Neuronal stem cell (in vitro differentiated cells): ENCODE data around the gene USP13.

Source experiments
- DNase-seq: peaks from one replicate; pipeline ENCODE4 v3.0.0-alpha.2; 2013; ENCODE audit warnings: low spot score
- H2AFZ ChIP-seq: one replicate; pipeline ENCODE4 v1.6.1; 2013; ENCODE audit warnings: mild to moderate bottlenecking, low read length, inconsistent platforms
- H2AK5ac ChIP-seq: 2 replicates; pipeline ENCODE4 v1.6.1; 2013; ENCODE audit warnings: low read depth, mild to moderate bottlenecking, inconsistent platforms, low read length, moderate library complexity, mixed read lengths
- H2BK120ac ChIP-seq: 2 replicates; pipeline ENCODE4 v1.6.1; 2013; ENCODE audit warnings: low read depth, mild to moderate bottlenecking, inconsistent platforms, low read length, moderate library complexity, mixed read lengths
- H2BK12ac ChIP-seq: one replicate; pipeline ENCODE4 v1.6.1; 2013; ENCODE audit warnings: low read length, inconsistent platforms
- H2BK15ac ChIP-seq: 2 replicates; pipeline ENCODE4 v1.6.1; 2013; ENCODE audit warnings: mild to moderate bottlenecking, low read length, inconsistent platforms, mixed read lengths
- H2BK5ac ChIP-seq: one replicate; pipeline ENCODE4 v1.6.1; 2013; ENCODE audit warnings: inconsistent platforms, mild to moderate bottlenecking, low read length, moderate library complexity
- H3K14ac ChIP-seq: one replicate; pipeline ENCODE4 v1.6.1; 2013; ENCODE audit warnings: low read length, inconsistent platforms
- H3K18ac ChIP-seq: 2 replicates; pipeline ENCODE4 v1.6.1; 2013; ENCODE audit warnings: low read length, inconsistent platforms
- H3K23ac ChIP-seq: 2 replicates; pipeline ENCODE4 v1.6.1; 2013; ENCODE audit warnings: low read depth, mild to moderate bottlenecking, mixed read lengths, low read length, inconsistent platforms; ENCODE audit not compliant: poor library complexity
- H3K27ac ChIP-seq: replicated peaks from 3 replicates; pipeline ENCODE4 v1.5.1; 2013; ENCODE audit warnings: low read length, inconsistent platforms
- H3K27me3 ChIP-seq, 3 experiments: 2 replicates each; pipeline ENCODE4 v1.6.1; 2013; ENCODE audit warnings: low read length in 3 of 3, mild to moderate bottlenecking in 2 of 3, inconsistent platforms in 1 of 3, low read depth in 1 of 3, mixed read lengths in 1 of 3, moderate library complexity in 1 of 3; ENCODE audit not compliant: control insufficient read depth in 3 of 3, insufficient read depth in 3 of 3
- H3K36me3 ChIP-seq, 2 donors: replicated peaks in 1 of 2; 2 replicates each; pipeline ENCODE4 v1.6.1; 2013; ENCODE audit warnings: low read length in 2 of 2; ENCODE audit not compliant: control insufficient read depth in 2 of 2, insufficient read depth in 2 of 2
- H3K4ac ChIP-seq: 2 replicates; pipeline ENCODE4 v1.6.1; 2013; ENCODE audit warnings: inconsistent platforms, mild to moderate bottlenecking, low read length, moderate library complexity
- H3K4me1 ChIP-seq, 2 donors: 1 replicate in 1 of 2; 2 replicates in 1 of 2; pipeline ENCODE4 v1.6.1; 2013; ENCODE audit warnings: low read length in 2 of 2, low read depth in 1 of 2; ENCODE audit not compliant: control insufficient read depth in 2 of 2, insufficient read depth in 1 of 2
- H3K4me2 ChIP-seq: one replicate; pipeline ENCODE4 v1.6.1; 2013; ENCODE audit warnings: mild to moderate bottlenecking, low read length, inconsistent platforms; ENCODE audit not compliant: insufficient read depth, poor library complexity, severe bottlenecking
- H3K4me3 ChIP-seq, 2 donors: 2 replicates each; pipeline ENCODE4 v1.5.1; 2013; ENCODE audit warnings: low read length in 2 of 2, mild to moderate bottlenecking in 2 of 2, inconsistent platforms in 1 of 2, moderate library complexity in 1 of 2
- H3K79me1 ChIP-seq: one replicate; pipeline ENCODE4 v1.6.1; 2013; ENCODE audit warnings: low read depth, mild to moderate bottlenecking, inconsistent platforms, low read length, moderate library complexity
- H3K9ac ChIP-seq: one replicate; pipeline ENCODE4 v1.6.1; 2013; ENCODE audit warnings: mild to moderate bottlenecking, low read depth, low read length, inconsistent platforms; ENCODE audit not compliant: poor library complexity
- H3K9me3 ChIP-seq, 2 donors: replicated peaks in 1 of 2; 2 replicates each; pipeline versions ENCODE3 to v1.6.1; 2013; ENCODE audit warnings: low read length in 2 of 2, mild to moderate bottlenecking in 2 of 2, inconsistent platforms in 1 of 2, low read depth in 1 of 2, mixed read lengths in 1 of 2, moderate library complexity in 1 of 2; ENCODE audit not compliant: control insufficient read depth in 2 of 2, insufficient read depth in 1 of 2
- H4K8ac ChIP-seq: one replicate; pipeline ENCODE4 v1.6.1; 2013; ENCODE audit warnings: low read depth, mild to moderate bottlenecking, inconsistent platforms, low read length, moderate library complexity
- H4K91ac ChIP-seq: one replicate; pipeline ENCODE4 v1.6.1; 2013; ENCODE audit warnings: low read length, low read depth, mild to moderate bottlenecking, inconsistent platforms; ENCODE audit not compliant: poor library complexity
- WGBS, 2 donors: extraction: QIAGEN DNeasy Blood & Tissue Kit; methylation state at CpG; one replicate each; pipeline ENCODE4 v1.1.7; 2013; ENCODE audit warnings: missing lambda C conversion rate in 2 of 2, mixed read lengths in 1 of 2; ENCODE audit not compliant: insufficient read length in 2 of 2, insufficient replicate concordance in 1 of 2; ENCODE audit errors: extremely low coverage in 2 of 2; 5-methylcytosine and 5-hydroxymethylcytosine counted together

Gene USP13

DNA sequence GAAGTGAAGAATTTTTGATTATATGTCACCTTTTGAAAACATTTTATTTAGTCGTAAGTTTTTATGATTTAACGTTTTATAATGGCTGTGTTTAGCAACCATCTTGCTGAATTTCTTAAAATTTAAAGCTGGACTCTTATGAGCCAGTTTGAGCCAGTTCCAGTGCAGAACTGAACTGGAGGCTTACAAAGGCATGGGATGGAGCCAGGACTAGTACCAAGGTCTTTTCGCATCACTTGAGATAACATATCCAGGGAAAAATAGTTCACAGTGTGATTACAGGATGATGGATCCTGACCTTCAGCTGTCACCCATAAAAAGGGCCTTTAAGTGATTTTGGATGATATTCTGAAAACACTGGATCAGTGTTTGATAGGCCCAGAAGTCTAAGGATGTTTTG is 51.0 kb downstream of the USP13 start:
- no peak overlapping the region for H3K4me3 ChIP-seq
- H2AFZ ChIP-seq, result no peak overlapping the region
- no peak overlapping the region for H2AK5ac ChIP-seq
- peaks cover 1% of the 10 kb centered on the region for H3K79me1 ChIP-seq
- peaks cover 5 to 67% of the 10 kb centered on the region in 2 donors for H3K36me3 ChIP-seq
- no peak overlapping the region for H4K8ac ChIP-seq
- H2BK5ac ChIP-seq, result no peak overlapping the region
- no peak overlapping the region for H3K4ac ChIP-seq
- H3K27me3 ChIP-seq, result no peaks in the 10 kb centered on the region
- H3K18ac ChIP-seq, result no peak overlapping the region
- H3K23ac ChIP-seq, result no peak overlapping the region
- 100% methylated on average over 2 of the region's 3 CpGs; no CpG with 5 or more reads in 1 of the 2 donors for WGBS, 2 donors
- H2BK12ac ChIP-seq, result no peak overlapping the region
- H4K91ac ChIP-seq, result no peak overlapping the region
- no peak overlapping the region for H2BK15ac ChIP-seq
- no peak for DNase-seq
- H3K14ac ChIP-seq, result no peak overlapping the region
- H3K27ac ChIP-seq, result no peak overlapping the region
- H2BK120ac ChIP-seq, result no peak overlapping the region
- H3K4me2 ChIP-seq, result no peak overlapping the region
- H3K9ac ChIP-seq, result no peak overlapping the region
- H3K4me1 ChIP-seq, result peaks cover 0 to 9% of the 10 kb centered on the region in 2 donors
- no peaks in the 10 kb centered on the region for H3K9me3 ChIP-seq

DNA sequence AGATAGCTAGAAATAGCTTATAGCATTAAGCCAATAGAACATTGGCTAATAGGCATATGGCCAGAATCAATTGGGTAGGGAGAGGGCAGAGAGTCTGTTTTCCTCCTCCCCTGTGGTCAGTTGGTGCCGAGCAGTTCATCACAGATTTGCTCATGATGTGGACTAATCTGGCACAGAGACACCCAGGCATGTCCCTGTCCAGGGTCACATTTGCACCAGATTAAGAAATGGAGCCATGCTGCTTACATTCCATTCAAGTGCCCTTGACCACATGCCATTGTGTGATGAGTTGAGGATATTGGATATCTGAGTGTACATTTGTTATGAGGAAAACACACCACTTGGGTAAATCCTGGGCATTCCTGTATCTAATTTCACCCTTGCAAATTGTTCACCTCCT is 53.4 kb downstream of the USP13 start:
- Histone ChIP-seq H4K8ac (no peak overlapping the region), H2AK5ac (no peak overlapping the region), H3K9me3 (no peaks in the 10 kb centered on the region), H3K14ac (no peak overlapping the region), H3K36me3 (peaks cover 6 to 80% of the 10 kb centered on the region in 2 donors), H2BK12ac (no peak overlapping the region), H3K18ac (no peak overlapping the region), H3K4ac (no peak overlapping the region), H3K27me3 (no peaks in the 10 kb centered on the region), H2AFZ (no peak overlapping the region), H3K79me1 (peaks cover 1% of the 10 kb centered on the region), H3K23ac (no peak overlapping the region), H3K27ac (no peak overlapping the region), H3K9ac (no peak overlapping the region), H2BK120ac (no peak overlapping the region), H2BK5ac (no peak overlapping the region), H4K91ac (no peak overlapping the region), H3K4me2 (no peak overlapping the region), H3K4me3 (no peak overlapping the region), H2BK15ac (no peak overlapping the region), H3K4me1 (peaks cover 0 to 9% of the 10 kb centered on the region in 2 donors)
- DNase-seq, result no peak
- no CpG with 5 or more reads among the region's 1 CpG for WGBS, 2 donors

DNA sequence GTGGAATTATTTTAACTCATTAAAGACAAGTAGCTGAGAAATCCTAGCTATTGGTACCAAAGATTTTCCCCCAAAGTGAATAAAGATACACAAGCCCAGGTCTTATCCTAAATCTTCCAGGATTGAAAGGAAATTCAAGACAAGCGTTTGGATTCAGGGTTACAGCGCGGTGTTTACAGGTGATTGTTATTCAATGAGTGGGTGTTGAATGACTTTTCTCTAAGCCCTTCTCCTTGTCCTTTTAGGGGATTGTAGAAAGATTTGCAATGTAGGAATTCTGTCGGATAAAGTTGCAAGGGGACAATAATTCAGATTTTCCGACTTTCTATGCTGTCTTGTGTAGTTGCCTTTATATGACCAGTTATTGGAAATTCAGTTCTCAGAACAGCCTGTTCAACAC is 57.2 kb downstream of the USP13 start:
- H3K4me1 ChIP-seq, result peaks cover 0 to 13% of the 10 kb centered on the region in 2 donors
- no CpG with 5 or more reads among the region's 5 CpGs for WGBS, 2 donors
- no peak overlapping the region for H2AFZ ChIP-seq

DNA sequence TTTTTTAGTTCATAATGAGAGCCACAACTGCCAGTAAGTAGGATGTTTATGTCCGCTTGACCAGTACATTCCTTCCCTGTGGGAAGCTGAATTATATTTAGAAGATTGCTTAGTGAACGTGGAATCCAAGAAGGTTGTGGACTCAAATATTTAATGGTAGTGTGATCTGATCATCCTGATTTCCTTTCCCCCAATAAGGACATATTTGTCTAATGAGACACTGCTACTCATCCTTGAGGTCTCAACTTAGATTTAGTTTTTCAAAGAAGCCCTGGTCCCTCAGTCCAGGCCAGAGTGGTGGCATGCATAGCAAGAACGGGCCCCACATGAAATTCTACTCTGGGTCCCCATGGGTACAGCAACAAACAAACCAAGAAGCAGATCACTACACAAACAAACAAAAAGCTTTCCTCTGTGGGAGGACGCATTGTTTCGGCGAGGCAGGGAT is 60.8 kb downstream of the USP13 start:
- Histone ChIP-seq H2BK5ac (no peak overlapping the region), H4K91ac (no peak overlapping the region), H3K14ac (no peak overlapping the region), H3K4ac (no peak overlapping the region), H2BK15ac (no peak overlapping the region), H3K4me3 (no peak overlapping the region), H3K79me1 (no peaks in the 10 kb centered on the region), H2BK12ac (no peak overlapping the region), H3K27ac (no peak overlapping the region), H4K8ac (no peak overlapping the region), H3K4me2 (no peak overlapping the region), H3K18ac (no peak overlapping the region), H3K4me1 (peaks cover 0 to 12% of the 10 kb centered on the region in 2 donors), H3K9ac (no peak overlapping the region), H3K36me3 (peaks cover 3 to 45% of the 10 kb centered on the region in 2 donors), H2AK5ac (no peak overlapping the region), H3K23ac (no peak overlapping the region), H2AFZ (no peak overlapping the region), H2BK120ac (no peak overlapping the region), H3K9me3 (no peaks in the 10 kb centered on the region), H3K27me3 (no peaks in the 10 kb centered on the region)
- no peak for DNase-seq
- no CpG with 5 or more reads among the region's 6 CpGs for WGBS, 2 donors

More for the DNA sequence above, 57.2 kb downstream of the USP13 start:
- Histone ChIP-seq H3K9me3 (no peaks in the 10 kb centered on the region), H3K23ac (no peak overlapping the region), H2AK5ac (no peak overlapping the region), H2BK15ac (no peak overlapping the region), H3K18ac (no peak overlapping the region), H3K4me2 (no peak overlapping the region), H3K27me3 (no peaks in the 10 kb centered on the region), H2BK5ac (no peak overlapping the region), H3K4ac (no peak overlapping the region), H3K4me3 (no peak overlapping the region), H3K27ac (no peak overlapping the region), H4K8ac (no peak overlapping the region), H3K9ac (no peak overlapping the region), H3K36me3 (peaks cover 8 to 61% of the 10 kb centered on the region in 2 donors), H2BK120ac (no peak overlapping the region), H4K91ac (no peak overlapping the region), H2BK12ac (no peak overlapping the region), H3K79me1 (no peaks in the 10 kb centered on the region), H3K14ac (no peak overlapping the region)
- DNase-seq, result no peak
